Measurements from ENCODE around the gene DPP6. TPM values are rescaled to one million over a fixed set of nuclear protein-coding genes. Genes with fewer than 3 reads are reported as not detected.

Gene DPP6
- total and polyA plus RNA-seq, 2 experiments from 2014 or later = not detected

GRCh38 chr7:154304740-154305700 lies 252.8 kb downstream of the DPP6 start:
- H3F3A ChIP-seq (replicated peaks; ENCODE audit: low read depth) = no peaks in the 10 kb centered on the region
- peak overlapping the region; percentile 79 for H3K4me3 Mint-ChIP-seq
- H3K9me3 Mint-ChIP-seq = no peaks in the 10 kb centered on the region
- no peak overlapping the region for H3K4me3 ChIP-seq
- H3K4me1 Mint-ChIP-seq = peaks cover 45% of the 10 kb centered on the region
- H3K9me2 ChIP-seq (ENCODE audit: insufficient read depth) = no peaks in the 10 kb centered on the region
- no peaks in the 10 kb centered on the region for H3K79me2 ChIP-seq (replicated peaks; ENCODE audit: insufficient read depth)
- DNase-seq (ENCODE audit: low spot score) = no peak
- no peak overlapping the region for H2AFZ ChIP-seq
- no peaks in the 10 kb centered on the region for H3K36me3 ChIP-seq (ENCODE audit: insufficient read depth)
- no peak overlapping the region for H3K27ac ChIP-seq (ENCODE audit: low read depth)
- no peaks in the 10 kb centered on the region for H3K4me1 ChIP-seq (ENCODE audit: insufficient read depth)
- no peak for TF ChIP-seq JUNB (IDR thresholded peaks at IDR 0.05; ENCODE audit: unreplicated experiment)
- TF ChIP-seq POLR2AphosphoS5 (IDR thresholded peaks at IDR 0.05; ENCODE audit: low read depth) = no peak
- no peak for TF ChIP-seq STAT1 (IDR thresholded peaks at IDR 0.05; ENCODE audit: unreplicated experiment)
- no peaks in the 10 kb centered on the region for H3K27me3 ChIP-seq (ENCODE audit: insufficient read depth)
- H4K20me1 ChIP-seq (replicated peaks; ENCODE audit: insufficient read depth) = no peaks in the 10 kb centered on the region
- peaks cover 13% of the 10 kb centered on the region for H3K27me3 Mint-ChIP-seq (ENCODE audit: insufficient read depth, low read depth, poor library complexity)
- H3K27ac Mint-ChIP-seq = no peak overlapping the region
- H3K36me3 Mint-ChIP-seq (ENCODE audit: low read depth) = no peaks in the 10 kb centered on the region
- H3K4me2 ChIP-seq = no peak overlapping the region
- peak; percentile 91 for ATAC-seq

GRCh38 chr7:154306036-154306435 lies 253.8 kb downstream of the DPP6 start:
- Histone ChIP-seq H3K4me2 (no peak overlapping the region), H2AFZ (no peak overlapping the region), H3K27ac (ENCODE audit: low read depth) (no peak overlapping the region), H3F3A (replicated peaks; ENCODE audit: low read depth) (no peaks in the 10 kb centered on the region), H3K36me3 (ENCODE audit: insufficient read depth) (no peaks in the 10 kb centered on the region), H3K4me3 (no peak overlapping the region), H3K79me2 (replicated peaks; ENCODE audit: insufficient read depth) (no peaks in the 10 kb centered on the region), H3K27me3 (ENCODE audit: insufficient read depth) (no peaks in the 10 kb centered on the region), H4K20me1 (replicated peaks; ENCODE audit: insufficient read depth) (no peaks in the 10 kb centered on the region), H3K4me1 (ENCODE audit: insufficient read depth) (no peaks in the 10 kb centered on the region), H3K9me2 (ENCODE audit: insufficient read depth) (no peaks in the 10 kb centered on the region)
- Mint-ChIP-seq H3K27ac (no peak overlapping the region), H3K9me3 (no peaks in the 10 kb centered on the region), H3K4me3 (peak overlapping the region; percentile 72), H3K36me3 (ENCODE audit: low read depth) (no peaks in the 10 kb centered on the region), H3K4me1 (peaks cover 48% of the 10 kb centered on the region), H3K27me3 (ENCODE audit: insufficient read depth, low read depth, poor library complexity) (peaks cover 13% of the 10 kb centered on the region)
- no peak for DNase-seq (ENCODE audit: low spot score)
- ATAC-seq = peak; percentile 16
- TF ChIP-seq ZNF114 (CRISPR knock-in tag; IDR thresholded peaks at IDR 0.05) (no peak), EZH2phosphoT487 (IDR thresholded peaks at IDR 0.05; ENCODE audit: unreplicated experiment) (no peak), REST (IDR thresholded peaks at IDR 0.05; ENCODE audit: unreplicated experiment) (no peak), ETS1 (IDR thresholded peaks at IDR 0.05) (no peak), JUNB (IDR thresholded peaks at IDR 0.05; ENCODE audit: unreplicated experiment) (no peak), ZNF462 (CRISPR knock-in tag; IDR thresholded peaks at IDR 0.05) (no peak)
